CD4-positive, alpha-beta memory T cell (primary cell): Measurements from ENCODE around the gene WBP2. TPM values are rescaled to one million over a fixed set of nuclear protein-coding genes. Genes with fewer than 3 reads are reported as not detected.
"Not testable (repeated sequence)": the region's sequence is repeated elsewhere in the genome, so short reads cannot be mapped to it uniquely, and the experiment has no call there.

ENCODE experiments used
- CTCF ChIA-PET: fragments of 350-600 bp; sonication (Branson Sonifier 250); formaldehyde crosslinking; loops from one replicate; lab custom pipeline; 2021; ENCODE audit warnings: inconsistent platforms; ENCODE audit not compliant: partially characterized antibody; lab: Charles Lee
- POLR2A ChIA-PET: fragments of 350-600 bp; sonication (Branson Sonifier 250); formaldehyde crosslinking; loops from one replicate; lab custom pipeline; 2021; ENCODE audit not compliant: partially characterized antibody; lab: Charles Lee
- DNase-seq, 5 donors: peaks; one replicate each; pipeline versions ENCODE4 v3.0.0 to v3.0.0-alpha.2; 2020 to 2022; ENCODE audit warnings: mixed read lengths in 1 of 5
- H3K27ac ChIP-seq: one replicate; pipeline ENCODE4 v1.7.0; 2013; ENCODE audit warnings: low read depth, low read length
- H3K27me3 ChIP-seq: 2 replicates; pipeline ENCODE4 v1.7.0; 2013; ENCODE audit warnings: mild to moderate bottlenecking, low read length, moderate library complexity; ENCODE audit not compliant: insufficient read depth
- H3K36me3 ChIP-seq: 2 replicates; pipeline ENCODE4 v1.7.0; 2013; ENCODE audit warnings: mild to moderate bottlenecking, low read length, moderate library complexity; ENCODE audit not compliant: insufficient read depth
- H3K4me1 ChIP-seq: 2 replicates; pipeline ENCODE4 v1.7.0; 2013; ENCODE audit warnings: mild to moderate bottlenecking, low read length, moderate library complexity; ENCODE audit not compliant: insufficient read depth
- H3K4me3 ChIP-seq, 2 donors: one replicate each; pipeline ENCODE4 v1.7.0; 2013; ENCODE audit warnings: low read length in 2 of 2, mild to moderate bottlenecking in 1 of 2
- H3K9me3 ChIP-seq, 2 donors: one replicate each; pipeline ENCODE4 v1.7.0; 2013; ENCODE audit warnings: low read length in 2 of 2, control low read depth in 1 of 2; ENCODE audit not compliant: control insufficient read depth in 1 of 2
- H3K27ac Mint-ChIP-seq, 7 donors: one replicate each; pipeline ENCODE4 v1.8.0; 2020 to 2021; ENCODE audit warnings: mixed read lengths in 7 of 7, mild to moderate bottlenecking in 6 of 7, inconsistent platforms in 3 of 7, moderate library complexity in 3 of 7
- H3K27me3 Mint-ChIP-seq, 2 donors: one replicate each; pipeline ENCODE4 v1.8.0; 2020 to 2021; ENCODE audit warnings: mixed read lengths in 2 of 2
- H3K36me3 Mint-ChIP-seq, 2 donors: one replicate each; pipeline ENCODE4 v1.8.0; 2020 to 2021; ENCODE audit warnings: mixed read lengths in 2 of 2, inconsistent platforms in 1 of 2, mild to moderate bottlenecking in 1 of 2
- H3K4me1 Mint-ChIP-seq, 4 donors: one replicate each; pipeline ENCODE4 v1.8.0; 2020 to 2021; ENCODE audit warnings: mixed read lengths in 4 of 4, mild to moderate bottlenecking in 1 of 4
- H3K4me3 Mint-ChIP-seq, 8 donors: one replicate each; pipeline ENCODE4 v1.8.0; 2020 to 2021; ENCODE audit warnings: mixed read lengths in 8 of 8, mild to moderate bottlenecking in 7 of 8, moderate library complexity in 6 of 8, inconsistent platforms in 3 of 8
- H3K9me3 Mint-ChIP-seq, 8 donors: one replicate each; pipeline ENCODE4 v1.8.0; 2020 to 2021; ENCODE audit warnings: mixed read lengths in 8 of 8, mild to moderate bottlenecking in 5 of 8, inconsistent platforms in 3 of 8, moderate library complexity in 1 of 8
- intact Hi-C: fragments of 100-400 bp; cut with micrococcal nuclease; formaldehyde crosslinking; loops from one replicate; pipeline ENCODE4 v1.15.1; 2023
- polyA plus RNA-seq, 2 donors: library from polyadenylated mRNA; unstranded; fragments of 300-500 nt; fragmentation: Illumina TruSeq; gene quantifications; one replicate each; pipeline ENCODE4 v1.2.3, GENCODE V29; 2021
- total RNA-seq, 2 experiments: library from RNA; stranded (reverse); gene quantifications; one replicate each; pipeline ENCODE4 v1.2.3, GENCODE V29; 2021

The WBP2 gene
- total and polyA plus RNA-seq, 4 experiments from 2014 or later: 80.3 to 160 (median 143) TPM

DNA sequence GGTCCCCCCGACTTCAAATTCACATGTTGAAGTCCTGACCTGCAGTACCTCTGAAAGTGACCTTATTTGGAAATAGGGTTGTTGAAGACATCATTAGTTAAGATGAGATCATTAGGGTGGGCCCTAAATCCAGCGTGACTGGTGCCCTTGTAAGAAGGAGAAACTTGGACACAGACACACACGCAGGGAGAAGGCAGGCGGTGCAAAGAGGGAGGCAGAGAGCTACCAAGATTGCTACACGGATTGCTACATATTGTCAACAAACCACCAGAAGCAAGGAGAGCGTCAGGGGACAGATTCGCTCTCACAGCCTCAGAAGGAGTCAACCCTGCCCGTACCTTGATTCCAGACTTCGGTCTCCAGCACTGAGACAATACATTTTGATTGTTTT, 6.8 kb upstream of the WBP2 start:
- peaks cover 33% of the 10 kb centered on the region for H3K4me1 ChIP-seq
- no peaks in the 10 kb centered on the region for H3K9me3 Mint-ChIP-seq
- H3K4me1 Mint-ChIP-seq: peaks cover 22 to 47% (median 32%) of the 10 kb centered on the region in 4 donors
- ChIA-PET POLR2A (interaction anchor here (1.0 to 23.4 kb wide), 7 partner anchors 14 to 97 kb away, joined by 3 to 563 read pairs (median 6); partner anchors contain the start of genes GALK1, TRIM47, TRIM65 and UNC13D), CTCF (interaction anchor here (1.0 to 14.6 kb wide), 13 partner anchors 10 to 573 kb away, joined by 3 to 266 read pairs (median 5); partner anchors contain the start of genes GALK1, MRPL38, SLC25A19 and TRIM47)
- intact Hi-C loops: no loop called here
- no peaks in the 10 kb centered on the region for H3K9me3 ChIP-seq
- no peak overlapping the region for H3K27ac ChIP-seq
- H3K27me3 ChIP-seq: no peaks in the 10 kb centered on the region
- H3K4me3 ChIP-seq: no peak overlapping the region
- DNase-seq: no peak
- no peaks in the 10 kb centered on the region for H3K36me3 ChIP-seq
- peak overlapping the region in 4 of 7 donors; percentile 56 to 93 (median 60) for H3K27ac Mint-ChIP-seq
- no peak overlapping the region for H3K4me3 Mint-ChIP-seq
- H3K27me3 Mint-ChIP-seq: no peaks in the 10 kb centered on the region
- no peaks in the 10 kb centered on the region for H3K36me3 Mint-ChIP-seq

DNA sequence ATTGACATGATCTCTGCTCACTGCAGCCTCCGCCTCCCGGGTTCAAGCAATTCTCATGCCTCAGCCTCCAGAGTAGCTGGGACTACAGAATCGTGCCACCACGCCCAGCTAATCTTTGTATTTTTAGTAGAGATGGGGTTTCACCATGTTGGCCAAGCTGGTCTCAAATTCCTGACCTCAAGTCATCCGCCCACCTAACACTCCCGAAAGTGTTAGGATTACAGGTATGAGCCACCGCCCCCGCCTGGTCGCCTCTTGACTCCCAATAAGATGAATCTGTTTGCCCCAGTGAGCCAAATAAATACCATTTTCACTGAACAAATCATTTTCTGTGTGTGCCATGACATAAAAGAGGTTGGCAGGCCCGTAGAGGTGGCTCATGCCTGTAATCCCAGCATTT, 4.2 kb upstream of the WBP2 start:
- H3K4me1 Mint-ChIP-seq: peaks cover 18 to 42% (median 26%) of the 10 kb centered on the region in 4 donors
- H3K4me3 ChIP-seq, DNase-seq, H3K36me3 Mint-ChIP-seq, H3K9me3 Mint-ChIP-seq, H3K4me3 Mint-ChIP-seq, H3K36me3 ChIP-seq, H3K27ac ChIP-seq, H3K27ac Mint-ChIP-seq, H3K9me3 ChIP-seq, intact Hi-C loops, H3K27me3 Mint-ChIP-seq, H3K27me3 ChIP-seq: not testable (repeated sequence)
- H3K4me1 ChIP-seq: peaks cover 35% of the 10 kb centered on the region
- CTCF ChIA-PET: interaction anchor here (2.5 to 14.6 kb wide), 3 partner anchors 13 to 37 kb away, joined by 14 to 266 read pairs (median 31); partner anchors contain the start of genes TRIM47, TRIM65 and UNC13D
- POLR2A ChIA-PET: interaction anchor here (1.5 to 23.4 kb wide), 5 partner anchors 15 to 83 kb away, joined by 3 to 563 read pairs (median 7); partner anchors contain the start of genes TRIM47, TRIM65 and UNC13D

DNA sequence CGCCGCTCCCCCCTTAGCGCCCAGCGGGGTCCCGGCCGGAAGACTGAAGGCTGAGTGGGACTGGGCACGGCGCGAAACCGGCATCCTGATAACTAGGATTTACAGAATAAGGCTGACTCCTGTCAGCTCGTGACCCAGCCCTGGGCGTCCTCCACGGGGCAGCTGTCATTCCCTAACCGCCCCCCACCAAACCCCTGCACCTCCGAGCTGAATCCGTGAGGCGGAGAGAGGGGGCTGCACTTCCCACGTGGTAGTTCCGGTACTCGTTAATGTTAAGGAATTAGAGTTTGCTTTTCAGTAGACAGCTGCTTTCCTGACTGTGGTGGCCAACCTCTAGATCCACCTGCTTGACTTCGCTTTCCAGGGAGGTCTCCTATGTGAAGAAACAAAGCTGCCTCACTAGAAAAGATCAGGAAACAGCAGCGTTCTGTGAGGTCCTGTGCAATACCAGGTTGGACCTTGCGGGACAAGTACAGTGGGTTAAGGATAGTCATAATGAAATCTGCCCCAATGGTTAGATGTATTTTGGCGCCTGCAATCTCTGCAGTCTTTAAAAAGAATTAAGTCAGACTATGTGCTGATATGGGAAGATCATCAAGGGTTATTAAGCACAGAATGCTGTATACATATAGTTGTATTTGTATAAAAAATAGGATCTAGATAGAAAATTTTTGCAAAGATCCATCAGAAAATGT, 1.1 kb upstream of the WBP2 start:
- Histone ChIP-seq H3K36me3 (peaks cover 4% of the 10 kb centered on the region), H3K4me3 (peak overlapping the region; percentile 40 to 67), H3K4me1 (peaks cover 38% of the 10 kb centered on the region), H3K27ac (peak overlapping the region; percentile 80), H3K9me3 (no peaks in the 10 kb centered on the region), H3K27me3 (no peaks in the 10 kb centered on the region)
- ChIA-PET CTCF (interaction anchor here (0.7 to 14.6 kb wide), 16 partner anchors 9 to 107 kb away, joined by 3 to 266 read pairs (median 6); partner anchors contain the start of genes GALK1, TRIM47, TRIM65 and UNC13D), POLR2A (interaction anchor here (1.0 to 23.4 kb wide), 22 partner anchors 9 to 1232 kb away, joined by 3 to 563 read pairs (median 14); partner anchors contain the start of genes ACOX1, FBF1, GALK1 and MIF4GD)
- no peaks in the 10 kb centered on the region for H3K9me3 Mint-ChIP-seq
- H3K36me3 Mint-ChIP-seq: peaks cover 3 to 8% of the 10 kb centered on the region in 2 donors
- no peak for DNase-seq
- no peaks in the 10 kb centered on the region for H3K27me3 Mint-ChIP-seq
- intact Hi-C loops: no loop called here
- H3K4me3 Mint-ChIP-seq: peak overlapping the region in 6 of 8 donors; percentile 83 to 92 (median 88)
- peak overlapping the region in 5 of 7 donors; percentile 92 to 95 (median 94) for H3K27ac Mint-ChIP-seq
- H3K4me1 Mint-ChIP-seq: peaks cover 21 to 49% (median 27%) of the 10 kb centered on the region in 4 donors

DNA sequence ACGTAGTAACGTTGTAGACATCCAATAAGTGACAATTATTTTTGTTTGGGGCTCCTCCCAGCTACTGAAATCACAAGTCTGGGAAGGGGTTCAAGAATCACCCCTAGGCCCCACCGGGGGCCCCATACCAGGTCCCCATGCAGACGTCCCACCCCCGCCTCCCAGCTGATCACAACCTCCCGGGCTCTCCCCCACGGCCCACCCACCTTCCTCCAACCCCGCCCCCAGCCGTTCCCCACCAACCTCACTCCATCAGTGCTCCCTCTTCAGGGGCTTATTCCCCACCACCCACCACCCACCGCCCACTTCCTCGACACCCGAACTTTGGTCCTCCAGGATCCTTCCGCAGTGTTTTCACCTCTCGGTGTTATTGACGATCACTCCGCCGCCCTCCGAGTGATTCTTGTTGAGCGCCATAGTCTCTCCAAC, 240 bp downstream of the WBP2 start:
- intact Hi-C loops: loop anchor here (1.0 kb wide), 7 partner anchors 11 to 124 kb away; partner anchors contain the start of genes ACOX1, MRPL38, TEN1 and TRIM65
- H3K27me3 ChIP-seq: no peaks in the 10 kb centered on the region
- no peaks in the 10 kb centered on the region for H3K9me3 ChIP-seq
- no peak overlapping the region for H3K4me3 Mint-ChIP-seq
- H3K4me1 ChIP-seq: peaks cover 37% of the 10 kb centered on the region
- peak overlapping the region; percentile 53 to 67 for H3K4me3 ChIP-seq
- no peak for DNase-seq
- no peaks in the 10 kb centered on the region for H3K27me3 Mint-ChIP-seq
- H3K4me1 Mint-ChIP-seq: peaks cover 20 to 50% (median 26%) of the 10 kb centered on the region in 4 donors
- peaks cover 5 to 15% of the 10 kb centered on the region in 2 donors for H3K36me3 Mint-ChIP-seq
- peak overlapping the region; percentile 64 for H3K27ac ChIP-seq
- H3K36me3 ChIP-seq: peaks cover 14% of the 10 kb centered on the region
- CTCF ChIA-PET: interaction anchor here (1.0 to 14.6 kb wide), 19 partner anchors 9 to 105 kb away, joined by 3 to 266 read pairs (median 6); partner anchors contain the start of genes GALK1, TRIM47, TRIM65 and UNC13D
- no peak overlapping the region for H3K27ac Mint-ChIP-seq
- H3K9me3 Mint-ChIP-seq: no peaks in the 10 kb centered on the region
- POLR2A ChIA-PET: interaction anchor here (0.7 to 23.4 kb wide), 31 partner anchors 10 to 1234 kb away, joined by 3 to 563 read pairs (median 7); partner anchors contain the start of genes ACOX1, FBF1, GALK1 and MIF4GD

DNA sequence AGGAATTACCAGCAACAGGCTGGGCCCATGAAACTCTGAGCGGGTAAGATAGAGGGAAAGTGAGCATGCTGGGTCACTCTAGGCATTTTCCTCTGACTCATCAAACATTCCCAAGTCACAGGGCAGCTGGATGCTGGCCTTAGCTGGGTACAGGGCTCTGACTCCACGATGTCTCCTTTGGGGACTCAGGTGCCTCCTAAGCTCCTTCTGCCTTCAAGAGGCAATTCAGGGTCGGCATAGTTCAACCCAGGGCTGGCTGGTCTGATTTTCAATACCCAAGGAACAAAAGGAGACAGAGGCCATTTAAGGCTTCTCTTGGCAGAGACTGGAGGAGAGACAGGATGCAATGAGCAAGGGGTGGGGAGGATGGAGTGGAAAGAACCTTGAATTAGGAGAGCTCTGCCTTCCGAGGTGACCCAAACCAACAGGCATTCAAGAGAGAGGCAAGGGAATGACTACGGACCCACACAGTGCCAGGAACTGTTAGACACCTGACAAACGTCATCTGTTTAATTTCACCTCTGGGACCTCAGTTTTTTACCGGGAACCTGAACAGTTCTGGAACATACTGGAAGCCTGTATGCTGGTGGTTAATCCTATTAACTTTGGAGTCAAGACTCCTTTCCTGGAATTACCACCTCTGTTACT, 910 bp downstream of the WBP2 start:
- H3K4me3 Mint-ChIP-seq: no peak overlapping the region
- Histone ChIP-seq H3K9me3 (no peaks in the 10 kb centered on the region), H3K4me3 (peak overlapping the region; percentile 53 to 67), H3K4me1 (peaks cover 37% of the 10 kb centered on the region), H3K27ac (peak overlapping the region; percentile 64), H3K27me3 (no peaks in the 10 kb centered on the region), H3K36me3 (peaks cover 21% of the 10 kb centered on the region)
- ChIA-PET POLR2A (interaction anchor here (1.3 to 23.4 kb wide), 20 partner anchors 9 to 592 kb away, joined by 3 to 563 read pairs (median 19); partner anchors contain the start of genes ACOX1, MRPL38, PRPSAP1 and RECQL5), CTCF (interaction anchor here (1.0 to 14.6 kb wide), 11 partner anchors 9 to 101 kb away, joined by 3 to 266 read pairs (median 9); partner anchors contain the start of genes TRIM47, TRIM65, UNC13D and UNK)
- peaks cover 20 to 55% (median 26%) of the 10 kb centered on the region in 4 donors for H3K4me1 Mint-ChIP-seq
- H3K27me3 Mint-ChIP-seq: no peaks in the 10 kb centered on the region
- no peaks in the 10 kb centered on the region for H3K9me3 Mint-ChIP-seq
- no peak overlapping the region for H3K27ac Mint-ChIP-seq
- H3K36me3 Mint-ChIP-seq: peaks cover 11 to 21% of the 10 kb centered on the region in 2 donors
- no peak for DNase-seq
- intact Hi-C loops: no loop called here

DNA sequence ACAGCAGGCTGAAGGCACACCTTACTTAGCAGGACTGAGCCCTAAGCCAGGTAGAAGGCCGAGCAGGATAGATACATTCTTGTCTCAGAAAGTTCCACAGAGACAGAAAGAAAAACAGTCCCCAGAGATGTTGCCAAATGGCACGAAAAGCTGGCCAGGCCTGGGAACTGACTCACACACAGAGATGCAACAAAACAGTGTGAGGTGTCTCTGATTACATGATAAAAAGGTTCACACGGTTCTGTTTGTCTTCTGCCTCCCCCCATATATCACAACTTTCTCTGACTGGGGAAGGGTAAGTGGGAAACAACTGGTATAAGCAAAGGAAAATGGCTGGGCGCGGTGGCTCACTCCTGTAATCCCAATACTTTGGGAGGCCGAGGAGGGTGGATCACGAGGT, 1.7 kb downstream of the WBP2 start:
- ChIA-PET CTCF (interaction anchor here (1.0 to 14.6 kb wide), 6 partner anchors 7 to 100 kb away, joined by 3 to 266 read pairs (median 4); partner anchors contain the start of genes TRIM47 and TRIM65), POLR2A (interaction anchor here (2.1 to 23.4 kb wide), 10 partner anchors 8 to 186 kb away, joined by 6 to 563 read pairs (median 80); partner anchors contain the start of genes MRPL38, RECQL5, SAP30BP and TRIM47)
- H3K27me3 Mint-ChIP-seq: no peaks in the 10 kb centered on the region
- peak overlapping the region in 5 of 8 donors; percentile 57 to 72 (median 62) for H3K4me3 Mint-ChIP-seq
- no peaks in the 10 kb centered on the region for H3K9me3 Mint-ChIP-seq
- peaks cover 18 to 57% (median 23%) of the 10 kb centered on the region in 4 donors for H3K4me1 Mint-ChIP-seq
- H3K27me3 ChIP-seq: no peaks in the 10 kb centered on the region
- H3K9me3 ChIP-seq: no peaks in the 10 kb centered on the region
- no peak for DNase-seq
- peaks cover 28% of the 10 kb centered on the region for H3K36me3 ChIP-seq
- H3K27ac Mint-ChIP-seq: peak overlapping the region in 5 of 7 donors; percentile 29 to 85 (median 62)
- intact Hi-C loops: no loop called here
- H3K4me3 ChIP-seq: no peak overlapping the region
- peaks cover 37% of the 10 kb centered on the region for H3K4me1 ChIP-seq
- H3K36me3 Mint-ChIP-seq: peaks cover 15 to 27% of the 10 kb centered on the region in 2 donors
- H3K27ac ChIP-seq: no peak overlapping the region
